GM21825 (cell line): ENCODE data around the gene PKD2.
"Not testable (repeated sequence)": the region's sequence is repeated elsewhere in the genome, so short reads cannot be mapped to it uniquely, and the experiment has no call there.

ENCODE experiments used
- ATAC-seq: cut with Tn5 transposase; IDR thresholded peaks from one replicate; pipeline ENCODE4 v1.9.1; 2021; ENCODE audit warnings: mild to moderate bottlenecking, moderate library complexity; ENCODE audit not compliant: unreplicated experiment

PKD2 gene

GRCh38 chr4:88062843-88063242 is 55.4 kb downstream of the PKD2 start:
- no peak for ATAC-seq

GRCh38 chr4:88063634-88064296 is 56.3 kb downstream of the PKD2 start:
- ATAC-seq: no peak

GRCh38 chr4:88064410-88064809 is 57.0 kb downstream of the PKD2 start:
- no peak for ATAC-seq

GRCh38 chr4:88070031-88070430 is 62.6 kb downstream of the PKD2 start:
- no peak for ATAC-seq

- ATAC-seq: no peak
Measured at GRCh38 chr4:88075336-88075735, 67.9 kb downstream of the PKD2 start.

- no peak for ATAC-seq
Measured at GRCh38 chr4:88077911-88078524, 70.6 kb downstream of the PKD2 start.

GRCh38 chr4:88078579-88078978 is 71.1 kb downstream of the PKD2 start:
- no peak for ATAC-seq

- ATAC-seq: no peak
Measured at GRCh38 chr4:88080626-88081025, 73.2 kb downstream of the PKD2 start.

GRCh38 chr4:88087004-88087403 is 79.6 kb downstream of the PKD2 start:
- no peak for ATAC-seq

- no peak for ATAC-seq
Measured at GRCh38 chr4:88090898-88091297, 83.5 kb downstream of the PKD2 start.

- ATAC-seq: no peak
Measured at GRCh38 chr4:88091378-88091777, 83.9 kb downstream of the PKD2 start.

GRCh38 chr4:88093874-88094273 is 86.4 kb downstream of the PKD2 start:
- no peak for ATAC-seq

- ATAC-seq: no peak
Measured at GRCh38 chr4:88097301-88097700, 89.9 kb downstream of the PKD2 start.

- ATAC-seq: no peak
Measured at GRCh38 chr4:88097781-88098180, 90.3 kb downstream of the PKD2 start.

GRCh38 chr4:88098993-88099752 is 91.7 kb downstream of the PKD2 start:
- no peak for ATAC-seq

- ATAC-seq: no peak
Measured at GRCh38 chr4:88101165-88101564, 93.7 kb downstream of the PKD2 start.

GRCh38 chr4:88102026-88102425 is 94.6 kb downstream of the PKD2 start:
- ATAC-seq: no peak

- no peak for ATAC-seq
Measured at GRCh38 chr4:88104902-88105610, 97.6 kb downstream of the PKD2 start.

- ATAC-seq: no peak
Measured at GRCh38 chr4:88106205-88106604, 98.8 kb downstream of the PKD2 start.

- ATAC-seq: no peak
Measured at GRCh38 chr4:88107406-88108107, 100.1 kb downstream of the PKD2 start.

- not testable (repeated sequence) for ATAC-seq
Measured at GRCh38 chr4:88108108-88108465, 100.7 kb downstream of the PKD2 start.
